HepG2 (cell line): ENCODE results near the gene ATR. TPM values are rescaled to one million over a fixed set of nuclear protein-coding genes. Genes with fewer than 3 reads are reported as not detected.

Source experiments
- ATAC-seq: fragments of 200-7000 bp; cut with Tn5 transposase; 3 replicates; pipeline ENCODE4 v1.9.1; 2020; ENCODE audit warnings: mild to moderate bottlenecking, moderate library complexity
- BruUV-seq: library from RNA; stranded (reverse); fragments of 400-500 nt; replicated peaks from 2 replicates; lab custom pipeline; 2021; lab: Mats Ljungman, UMichigan
- CTCF ChIA-PET: fragments of 300-600 bp; formaldehyde crosslinking; extraction: SDS; loops from one replicate; lab custom pipeline; 2021; ENCODE audit warnings: low total read pairs, inconsistent platforms, low intra/inter-chr PET ratio; lab: Yijun Ruan, JAX
- POLR2A ChIA-PET: fragments of 350-600 bp; sonication (Branson Sonifier 250); formaldehyde crosslinking; loops from one replicate; lab custom pipeline; 2020; ENCODE audit warnings: antibody characterized with exemption, inconsistent platforms; lab: Yijun Ruan, JAX
- DNase-seq: peaks from one replicate; pipeline ENCODE4 v3.0.0-alpha.2; 2015; ENCODE audit warnings: low spot score
- FAIRE-seq: peaks from 3 replicates; lab custom pipeline; 2011; peaks lifted over from hg19 to GRCh38; lab: Jason Lieb, UNC
- H2AFZ ChIP-seq: one replicate; pipeline ENCODE4 v1.6.1; 2011; ENCODE audit warnings: low read length, inconsistent platforms
- H3K27ac ChIP-seq: fragments of 300-600 bp; 3 replicates; pipeline ENCODE4 v1.8.0; 2011; ENCODE audit warnings: mixed run types, mild to moderate bottlenecking, mixed read lengths, low read length, inconsistent platforms; ENCODE audit not compliant: insufficient read depth; ENCODE audit errors: extremely low read length
- H3K27me3 ChIP-seq, 2 experiments: fragments of 200-600 bp in 1 of 2; 2 replicates in 1 of 2; 3 replicates in 1 of 2; pipeline versions ENCODE4 v1.6.0 to v1.8.0; 2011; ENCODE audit warnings: low read length in 2 of 2, mild to moderate bottlenecking in 2 of 2, moderate library complexity in 2 of 2, inconsistent platforms in 1 of 2; ENCODE audit not compliant: insufficient read depth in 2 of 2, control insufficient read depth in 1 of 2
- H3K36me3 ChIP-seq, 2 experiments: fragments of 200-600 bp in 1 of 2; replicated peaks in 1 of 2; 2 replicates in 1 of 2; 3 replicates in 1 of 2; pipeline versions ENCODE4 v1.5.1 to v1.8.0; 2011; ENCODE audit warnings: low read length in 2 of 2, inconsistent platforms in 1 of 2; ENCODE audit not compliant: insufficient read depth in 2 of 2, control insufficient read depth in 1 of 2
- H3K4me1 ChIP-seq: 2 replicates; pipeline ENCODE4 v1.5.1; 2012; ENCODE audit warnings: low read length, inconsistent platforms; ENCODE audit not compliant: insufficient read depth
- H3K4me2 ChIP-seq: 2 replicates; pipeline ENCODE4 v1.6.0; 2011; ENCODE audit warnings: low read depth, low read length, inconsistent platforms
- H3K4me3 ChIP-seq, 3 experiments: fragments of 200-600 bp in 1 of 3; sonication (generic), shearing (Covaris generic) in 1 of 3; replicated peaks in 1 of 3; 2 replicates each; pipeline ENCODE4 v1.5.1; 2011 to 2016; ENCODE audit warnings: low read length in 3 of 3, inconsistent platforms in 2 of 3, low read depth in 2 of 3, mild to moderate bottlenecking in 2 of 3, control low read depth in 1 of 3, mixed read lengths in 1 of 3; ENCODE audit not compliant: insufficient read depth in 1 of 3
- H3K79me2 ChIP-seq: one replicate; pipeline ENCODE4 v1.6.1; 2011; ENCODE audit warnings: low read length, inconsistent platforms; ENCODE audit not compliant: insufficient read depth
- H3K9ac ChIP-seq: 2 replicates; pipeline ENCODE4 v1.6.0; 2011; ENCODE audit warnings: mild to moderate bottlenecking, low read depth, low read length, inconsistent platforms; ENCODE audit not compliant: insufficient read depth
- H3K9me3 ChIP-seq: 2 replicates; pipeline ENCODE4 v1.5.1; 2012; ENCODE audit warnings: mild to moderate bottlenecking, low read length
- H4K20me1 ChIP-seq: 2 replicates; pipeline ENCODE4 v1.6.0; 2011; ENCODE audit warnings: inconsistent platforms, mild to moderate bottlenecking, low read length, moderate library complexity; ENCODE audit not compliant: insufficient read depth
- ADNP ChIP-seq: sonication (generic); formaldehyde crosslinking; IDR thresholded peaks from 2 replicates; pipeline ENCODE4 v1.4.0; 2020; ENCODE audit warnings: missing genetic modification reagents
- BORCS8-MEF2B ChIP-seq: sonication (generic); formaldehyde crosslinking; IDR thresholded peaks from 2 replicates; pipeline ENCODE4 v1.8.0; 2022; ENCODE audit warnings: mild to moderate bottlenecking, missing genetic modification reagents
- ELF1 ChIP-seq: sonication (generic); formaldehyde crosslinking; IDR thresholded peaks from 2 replicates; pipeline ENCODE4 v1.4.0; 2020; ENCODE audit warnings: missing genetic modification reagents
- LBX2 ChIP-seq: sonication (generic); formaldehyde crosslinking; IDR thresholded peaks from 2 replicates; pipeline ENCODE4 v1.5.0; 2020; ENCODE audit warnings: missing genetic modification reagents, mild to moderate bottlenecking, borderline replicate concordance
- MED8 ChIP-seq: sonication (generic); formaldehyde crosslinking; IDR thresholded peaks from 2 replicates; pipeline ENCODE4 v1.8.1; 2023; ENCODE audit warnings: mild to moderate bottlenecking, missing genetic modification reagents; ENCODE audit not compliant: insufficient replicate concordance
- NFATC3 ChIP-seq: sonication (generic); formaldehyde crosslinking; IDR thresholded peaks from 2 replicates; pipeline ENCODE4 v1.5.1; 2020; ENCODE audit warnings: mild to moderate bottlenecking, missing genetic modification reagents
- NR1H2 ChIP-seq: sonication (generic); formaldehyde crosslinking; IDR thresholded peaks from 2 replicates; pipeline ENCODE4 v1.8.1; 2022; ENCODE audit warnings: low read depth, missing genetic modification reagents, borderline replicate concordance
- PITX1 ChIP-seq: sonication (generic); formaldehyde crosslinking; IDR thresholded peaks from 2 replicates; pipeline ENCODE4 v1.5.1; 2020; ENCODE audit warnings: mild to moderate bottlenecking, missing genetic modification reagents
- PREB ChIP-seq: sonication (generic); formaldehyde crosslinking; IDR thresholded peaks from 2 replicates; pipeline ENCODE4 v1.4.0; 2020; ENCODE audit warnings: missing genetic modification reagents
- PRMT3 ChIP-seq: sonication (generic); formaldehyde crosslinking; IDR thresholded peaks from 2 replicates; pipeline ENCODE4 v1.8.1; 2022; ENCODE audit warnings: low read depth, mild to moderate bottlenecking, moderate library complexity, missing genetic modification reagents, borderline replicate concordance
- RBAK ChIP-seq: sonication (generic); formaldehyde crosslinking; IDR thresholded peaks from 2 replicates; pipeline ENCODE4 v1.5.1; 2020; ENCODE audit warnings: mild to moderate bottlenecking, missing genetic modification reagents
- RBFOX2 ChIP-seq: fragments of 200-400 bp; formaldehyde crosslinking; IDR thresholded peaks from 2 replicates; pipeline ENCODE4 v1.6.1; 2017; ENCODE audit warnings: low read depth, mild to moderate bottlenecking, low read length
- STAG1 ChIP-seq: sonication (generic); formaldehyde crosslinking; IDR thresholded peaks from 2 replicates; pipeline ENCODE4 v1.4.0; 2020; ENCODE audit warnings: missing genetic modification reagents
- ZBTB39 ChIP-seq: sonication (generic); formaldehyde crosslinking; IDR thresholded peaks from 2 replicates; pipeline ENCODE4 v1.5.0; 2020; ENCODE audit warnings: missing genetic modification reagents
- ZMYM4 ChIP-seq: sonication (generic); formaldehyde crosslinking; IDR thresholded peaks from 2 replicates; pipeline ENCODE4 v1.8.1; 2023; ENCODE audit warnings: mild to moderate bottlenecking, missing genetic modification reagents
- ZNF562 ChIP-seq: sonication (generic); formaldehyde crosslinking; IDR thresholded peaks from 2 replicates; pipeline ENCODE4 v1.8.0; 2022; ENCODE audit warnings: missing genetic modification reagents, borderline replicate concordance
- ZNF644 ChIP-seq: IDR thresholded peaks from 2 replicates; pipeline ENCODE4 v1.6.1; 2016; ENCODE audit warnings: low read depth
- ZNF724P ChIP-seq: sonication (generic); formaldehyde crosslinking; IDR thresholded peaks from 2 replicates; pipeline ENCODE4 v1.8.0; 2022; ENCODE audit warnings: missing genetic modification reagents, borderline replicate concordance
- ZNF777 ChIP-seq: sonication (generic); formaldehyde crosslinking; IDR thresholded peaks from 2 replicates; pipeline ENCODE4 v1.4.0; 2020; ENCODE audit warnings: missing genetic modification reagents
- ZSCAN5A ChIP-seq: sonication (generic); formaldehyde crosslinking; IDR thresholded peaks from 2 replicates; pipeline ENCODE4 v1.8.0; 2022; ENCODE audit warnings: mild to moderate bottlenecking, missing genetic modification reagents, borderline replicate concordance
- WGBS: methylation state at CpG from one replicate; pipeline ENCODE4 v1.1.6; 2017; ENCODE audit warnings: low lambda C conversion rate; 5-methylcytosine and 5-hydroxymethylcytosine counted together
- in situ Hi-C: cut with HindIII; loops from 2 replicates; pipeline ENCODE4 v1.10.0; 2017; ENCODE audit warnings: low pct_unique_long_range_greater_than_20kb; ENCODE audit not compliant: extremely low pct_ligation_motif_present
- intact Hi-C: fragments of 100-400 bp; cut with micrococcal nuclease; formaldehyde crosslinking; loops from one replicate; pipeline ENCODE4 v1.10.0; 2022; ENCODE audit not compliant: unreplicated experiment
- polyA plus RNA-seq, 8 experiments: library from polyadenylated mRNA; depleted of rRNA in 3 of 8; stranded (reverse) in 7 of 8; unstranded in 1 of 8; fragments of >200 nt; fragmentation: Illumina TruSeq in 4 of 8; extraction: Trizol in 4 of 8; gene quantifications; 2 replicates each; pipeline versions ENCODE4 v1.2.1 to v1.2.3, GENCODE V29; 2011 to 2016; ENCODE audit warnings: low read depth in 4 of 8, missing spikeins in 1 of 8, mixed read lengths in 1 of 8; ENCODE audit not compliant: insufficient read depth in 1 of 8
- total RNA-seq, 5 experiments: library from RNA; depleted of rRNA; stranded (reverse); fragments of >200 nt; fragmentation: Illumina TruSeq; extraction: Trizol; gene quantifications; 2 replicates each; pipeline ENCODE4 v1.2.3, GENCODE V29; 2016; ENCODE audit warnings: low read depth in 1 of 5

ATR gene
- total and polyA plus RNA-seq, 2 of the 13 experiments (the other 11 are each of a cell fraction or from before 2014, with no cell fraction given), result 6.6 to 17.0 TPM

GRCh38 chr3:142568393-142569017 is 10.0 kb downstream of the ATR start (continued):
- TF ChIP-seq ZNF562 (CRISPR knock-in tag), result no peak
- TF ChIP-seq ZMYM4 (CRISPR knock-in tag), result 0 out of 2 replicates have a peak, but pooled peaks have one; percentile 25

GRCh38 chr3:142566096-142566495 is 12.4 kb downstream of the ATR start:
- Histone ChIP-seq H2AFZ (no peak overlapping the region), H3K27me3 (no peaks in the 10 kb centered on the region), H3K9me3 (no peaks in the 10 kb centered on the region), H3K36me3 (peaks cover 0 to 4% of the 10 kb centered on the region in 2 experiments; a peak in 2 of 5 replicates), H3K4me1 (peaks cover 12% of the 10 kb centered on the region), H3K4me2 (no peak overlapping the region), H3K27ac (no peak overlapping the region), H4K20me1 (no peaks in the 10 kb centered on the region), H3K79me2 (no peaks in the 10 kb centered on the region), H3K9ac (no peak overlapping the region), H3K4me3 (no peak overlapping the region)
- DNase-seq (no peak), ATAC-seq (no peak), FAIRE-seq (no peak)
- intact Hi-C loops (no loop called here), in situ Hi-C loops (no loop called here)
- POLR2A ChIA-PET, result interaction anchor here (1.0 kb wide), 1 partner anchor 13 kb away, joined by 3 read pairs; the partner anchor contains the start of gene ATR
- CTCF ChIA-PET, result no interaction called here
- no TSS peak for BruUV-seq
- WGBS, result 87% methylated on average over 3 of the region's 3 CpGs
- no peak for TF ChIP-seq NFATC3 (CRISPR knock-in tag)
- TF ChIP-seq NR1H2 (CRISPR knock-in tag), result no peak
- no peak for TF ChIP-seq PREB (CRISPR knock-in tag)
- no peak for TF ChIP-seq MED8 (CRISPR knock-in tag)
- no peak for TF ChIP-seq PITX1
- no peak for TF ChIP-seq BORCS8-MEF2B
- TF ChIP-seq LBX2 (CRISPR knock-in tag), result no peak
- no peak for TF ChIP-seq ELF1 (CRISPR knock-in tag)
- no peak for TF ChIP-seq ZNF777 (CRISPR knock-in tag)
- no peak for TF ChIP-seq ZBTB39 (CRISPR knock-in tag)
- TF ChIP-seq RBAK (CRISPR knock-in tag), result no peak
- TF ChIP-seq STAG1 (CRISPR knock-in tag), result no peak
- TF ChIP-seq RBFOX2, result no peak
- TF ChIP-seq ZNF644 (CRISPR knock-in tag), result no peak
- TF ChIP-seq ZNF724P (CRISPR knock-in tag), result no peak
- TF ChIP-seq PRMT3 (CRISPR knock-in tag), result no peak
- no peak for TF ChIP-seq ZSCAN5A
- TF ChIP-seq ADNP (CRISPR knock-in tag), result no peak
